Stimulated activated CD4-positive, alpha-beta T cell treated with anti-CD3 and anti-CD28 coated beads, Interleukin-1b, Interleukin-23, amount 100 ng/mL, for 24 hours (primary cell): ENCODE measurements around the gene ARHGAP42.
"Not testable (repeated sequence)": the region's sequence is repeated elsewhere in the genome, so short reads cannot be mapped to it uniquely, and the experiment has no call there.

ENCODE experiments used
- DNase-seq, 4 experiments: peaks; one replicate each; pipeline ENCODE4 v3.0.0-alpha.2; 2020; ENCODE audit warnings: low read depth in 4 of 4, low spot score in 1 of 4

The ARHGAP42 gene

GRCh38 chr11:100963375-100963774, 276.3 kb downstream of the ARHGAP42 start:
- DNase-seq, result no peak

- no peak for DNase-seq
Observed at GRCh38 chr11:100964435-100964834, 277.3 kb downstream of the ARHGAP42 start.

GRCh38 chr11:100965346-100965745, 278.3 kb downstream of the ARHGAP42 start:
- no peak for DNase-seq

GRCh38 chr11:100966366-100966765, 279.3 kb downstream of the ARHGAP42 start:
- no peak for DNase-seq

DNA sequence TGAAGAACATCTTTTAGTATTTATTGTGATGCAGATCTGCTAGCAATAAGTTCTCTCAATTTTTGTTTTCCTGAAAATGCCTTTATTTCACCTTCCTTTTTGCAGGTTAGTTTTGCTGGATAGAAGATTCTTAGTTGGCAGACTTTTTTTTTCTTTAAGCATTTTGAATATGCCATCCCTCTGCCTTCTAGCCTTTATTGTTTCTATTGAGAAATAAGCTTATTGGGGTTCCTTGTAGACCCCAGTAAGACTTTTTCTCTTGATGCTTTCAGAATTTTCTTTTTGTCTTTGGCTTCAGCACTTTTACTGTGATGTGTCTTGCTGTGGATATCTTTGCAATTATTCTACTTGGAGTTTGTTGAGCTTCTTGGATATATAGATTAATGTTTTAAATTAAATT, 281.9 kb downstream of the ARHGAP42 start:
- DNase-seq, result no peak

DNA sequence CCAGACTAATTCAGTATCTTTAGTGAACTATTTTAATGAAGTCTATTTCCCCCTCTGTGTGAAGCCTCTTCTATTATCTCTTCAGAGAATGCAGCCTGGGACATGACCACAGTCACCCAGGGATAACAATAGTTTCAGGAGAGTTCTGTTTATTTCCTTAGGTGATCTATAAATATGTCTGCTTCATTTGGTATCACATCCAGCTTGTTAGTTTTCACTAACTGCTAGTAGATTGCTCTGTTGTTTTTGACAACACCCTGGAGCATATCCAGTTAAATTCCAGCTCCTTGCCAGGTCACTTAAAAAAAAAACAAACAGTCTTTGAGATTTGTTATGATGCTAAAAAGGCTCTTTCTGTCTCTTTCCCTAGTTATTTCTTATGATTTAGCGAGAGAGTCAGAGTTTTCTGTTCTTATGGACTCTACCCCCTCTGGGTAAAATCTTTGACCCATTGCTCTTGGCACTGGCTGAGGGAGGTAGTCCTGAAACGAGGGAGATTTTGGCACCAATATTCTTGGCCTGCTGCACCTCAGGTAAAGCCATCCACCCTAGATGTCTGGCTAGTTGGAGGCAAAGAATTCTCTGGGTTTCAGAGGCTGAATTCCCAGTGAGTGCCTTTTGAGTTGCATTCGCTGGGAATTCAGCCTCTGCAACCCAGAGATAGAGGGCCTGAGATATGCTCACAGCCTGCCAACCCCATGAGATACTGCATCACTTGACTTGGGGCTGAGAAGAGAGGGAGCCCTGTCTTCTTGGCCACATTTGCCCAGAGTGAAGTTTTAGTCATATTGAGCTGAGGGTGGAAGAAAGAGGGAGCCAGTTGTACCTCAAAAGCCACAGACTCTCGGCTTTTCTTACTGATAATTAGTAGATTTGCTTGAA, 283.4 kb downstream of the ARHGAP42 start:
- DNase-seq, result no peak

DNA sequence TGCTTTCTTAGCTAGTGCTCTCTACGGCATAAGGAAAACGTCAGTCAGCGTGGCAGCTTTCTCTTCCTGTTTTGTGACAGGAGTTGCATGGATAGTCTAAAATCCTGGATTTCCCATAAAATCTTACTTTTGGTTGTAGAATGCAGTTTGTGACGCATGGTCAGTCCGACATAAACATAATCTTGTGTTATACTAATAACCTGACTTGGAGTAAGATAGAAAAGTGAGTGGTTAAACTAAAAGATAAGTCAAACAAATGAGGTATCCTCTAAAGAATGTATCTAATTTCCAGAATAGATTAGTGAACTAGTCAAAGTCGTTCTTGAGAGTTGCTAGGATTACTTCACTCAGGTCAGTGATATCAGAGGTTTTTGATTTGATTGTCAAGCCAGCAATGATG, 285.0 kb downstream of the ARHGAP42 start:
- no peak for DNase-seq

DNA sequence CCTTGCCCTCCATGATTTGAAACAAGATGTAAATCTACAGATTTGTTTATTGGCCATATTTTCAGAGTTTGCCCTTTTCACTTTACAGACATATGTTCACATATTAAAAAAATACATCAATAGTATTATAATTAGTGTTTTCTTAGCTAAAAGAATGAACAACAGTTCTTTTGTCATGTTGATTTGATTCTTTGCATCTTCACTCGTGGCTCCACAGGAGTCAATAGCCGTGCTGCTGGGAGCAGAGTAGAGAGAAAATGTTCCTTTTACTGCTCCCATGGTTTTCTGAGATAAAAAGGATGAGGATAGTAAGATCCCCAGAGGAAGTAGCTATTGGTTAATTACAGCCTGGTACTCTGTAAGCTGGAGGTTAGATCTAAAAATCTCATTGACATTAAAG, 291.4 kb downstream of the ARHGAP42 start:
- DNase-seq, result no peak

- DNase-seq, result no peak
Observed at GRCh38 chr11:100978939-100979338, 291.9 kb downstream of the ARHGAP42 start.

DNA sequence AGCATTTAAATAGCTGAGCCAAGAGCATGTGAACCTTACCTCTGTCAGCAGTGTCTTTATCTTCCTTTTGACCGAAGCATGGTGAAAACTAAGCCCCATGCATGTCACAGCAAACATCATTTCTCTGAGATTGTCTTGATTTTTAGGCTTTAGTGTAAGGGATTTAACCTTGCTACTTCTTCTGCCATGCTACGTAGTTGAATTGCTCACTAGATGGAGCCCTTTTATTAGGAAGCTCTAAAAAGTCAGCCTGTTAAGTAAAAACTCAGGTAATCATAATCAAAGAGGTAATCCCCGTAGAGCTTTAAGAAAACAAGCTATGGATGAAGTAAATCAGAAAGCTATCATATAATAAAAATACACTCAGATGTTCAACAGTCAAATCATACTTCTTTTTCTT, 293.1 kb downstream of the ARHGAP42 start:
- no peak for DNase-seq

GRCh38 chr11:100981196-100981824, 294.2 kb downstream of the ARHGAP42 start:
- DNase-seq, result no peak

DNA sequence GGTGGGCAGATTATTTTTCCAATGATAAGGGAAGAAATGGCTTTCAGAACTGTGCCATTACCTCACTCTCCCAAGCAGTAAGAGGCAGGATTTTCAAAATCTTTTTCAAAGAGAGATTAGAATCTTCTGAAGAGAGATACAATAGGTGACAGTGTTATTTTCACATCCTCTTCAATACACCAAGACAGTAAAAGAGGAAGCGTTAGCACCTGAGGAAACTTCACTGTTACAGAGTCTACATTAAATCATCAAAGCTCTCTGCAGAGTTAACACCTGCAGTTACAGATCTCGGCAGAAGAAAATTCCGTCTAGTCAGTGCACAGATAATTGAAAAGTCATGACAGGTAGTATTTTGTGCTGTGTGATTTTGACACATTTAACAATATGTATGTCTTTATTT, 297.6 kb downstream of the ARHGAP42 start:
- no peak for DNase-seq

DNA sequence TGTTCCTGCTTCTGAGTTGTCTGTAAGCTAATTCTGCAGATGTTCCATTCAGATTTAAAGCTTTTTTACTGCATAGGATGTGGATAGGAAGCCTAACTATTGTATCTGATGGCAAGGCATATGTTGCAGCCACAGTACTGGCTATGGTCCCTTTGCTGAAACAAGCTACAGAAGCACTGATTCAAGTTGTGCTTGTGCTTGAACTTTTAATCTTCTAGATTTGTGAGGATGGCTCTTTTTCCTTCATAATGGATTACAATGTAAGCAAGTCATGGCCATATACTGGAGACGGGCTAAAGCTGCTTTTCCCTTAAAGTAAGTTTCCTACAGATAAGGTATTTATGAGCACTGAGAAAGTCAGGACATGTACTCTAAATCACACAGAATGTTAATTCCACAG, 303.8 kb downstream of the ARHGAP42 start:
- no peak for DNase-seq

DNA sequence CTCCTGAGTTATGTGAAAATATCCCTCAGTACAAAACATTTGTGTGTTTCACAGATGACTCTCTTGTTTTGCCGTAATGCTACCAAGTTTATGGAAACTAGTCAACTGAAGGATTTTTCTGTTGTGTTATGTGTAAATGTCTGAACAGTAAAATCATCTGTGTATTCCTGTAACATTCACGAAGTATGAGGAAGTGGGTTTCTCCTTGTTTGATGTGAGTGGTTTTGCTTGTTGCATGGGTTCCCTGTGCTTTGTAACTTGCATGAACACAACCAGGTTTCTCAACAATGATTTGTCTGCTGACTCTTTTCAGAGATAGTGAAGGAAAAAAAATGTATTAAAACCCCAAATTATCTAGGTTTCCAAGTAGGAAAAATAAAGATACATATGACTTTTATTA, 304.5 kb downstream of the ARHGAP42 start:
- DNase-seq, result no peak

GRCh38 chr11:100994966-100995365, 307.9 kb downstream of the ARHGAP42 start:
- DNase-seq, result no peak

GRCh38 chr11:100999756-101000155, 312.7 kb downstream of the ARHGAP42 start:
- DNase-seq, result no peak

DNA sequence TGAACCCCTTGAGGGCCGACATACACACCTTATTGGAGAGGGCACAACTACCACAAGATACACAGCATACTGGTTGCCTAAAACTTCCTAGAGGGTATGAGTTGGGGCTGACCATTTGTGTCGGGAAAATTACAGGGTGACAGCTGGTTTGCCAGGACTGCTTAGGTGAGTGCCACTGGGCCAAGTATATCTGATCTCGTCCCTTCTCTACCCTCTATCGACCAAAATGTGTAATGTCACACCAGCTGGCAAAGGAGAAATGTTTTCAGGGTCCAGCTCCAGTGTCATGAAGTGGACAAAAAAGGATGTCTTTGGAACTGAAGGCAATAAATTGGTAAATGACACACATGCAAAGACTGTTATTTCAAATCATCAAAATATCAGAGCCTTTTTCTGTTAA, 316.4 kb downstream of the ARHGAP42 start:
- no peak for DNase-seq

DNA sequence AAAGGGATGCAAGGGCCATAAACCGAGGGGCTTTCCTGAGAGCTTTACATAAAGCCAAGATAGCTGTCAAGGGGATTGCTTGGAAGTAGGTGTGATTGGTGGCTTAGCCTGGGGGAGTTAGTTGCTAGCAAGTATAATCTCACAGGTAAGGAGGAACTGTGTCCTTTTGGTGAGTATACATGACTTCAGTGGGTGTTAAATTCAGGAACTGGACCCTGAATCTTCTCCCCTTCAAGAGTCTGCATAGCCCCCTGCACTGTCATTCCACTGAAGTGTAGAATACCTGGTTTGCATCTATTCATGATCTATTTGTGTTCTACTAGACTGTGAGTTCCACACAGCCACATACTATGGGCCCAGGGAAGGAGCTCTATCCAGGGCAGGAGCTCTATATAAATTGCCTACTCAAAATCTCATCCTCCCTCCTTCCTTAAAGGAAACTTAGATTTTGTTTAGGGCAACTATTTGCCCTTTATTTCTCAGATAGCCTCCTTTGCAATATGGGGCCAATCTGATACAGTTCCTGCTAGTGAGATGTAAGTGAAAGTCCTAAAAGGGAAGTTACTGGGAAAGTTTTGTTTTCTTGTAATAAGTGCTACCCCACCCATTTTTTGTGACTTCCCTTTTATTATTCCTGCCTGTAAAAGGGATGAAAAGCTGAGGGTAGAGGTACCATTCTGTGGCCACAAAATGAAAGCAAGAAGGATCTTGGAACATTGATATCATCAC, 322.0 kb downstream of the ARHGAP42 start:
- DNase-seq, result no peak

- DNase-seq, result no peak
Observed at GRCh38 chr11:101009690-101010055, 322.6 kb downstream of the ARHGAP42 start.

GRCh38 chr11:101010899-101011298, 323.8 kb downstream of the ARHGAP42 start:
- no peak for DNase-seq

GRCh38 chr11:101011881-101012280, 324.8 kb downstream of the ARHGAP42 start:
- DNase-seq, result no peak

- DNase-seq, result not testable (repeated sequence)
Observed at GRCh38 chr11:101013702-101014101, 326.6 kb downstream of the ARHGAP42 start.
